ENCODE data around the gene ANKLE2. TPM values are rescaled to one million over a fixed set of nuclear protein-coding genes. Genes with fewer than 3 reads are reported as not detected.

Gene ANKLE2
- polyA plus RNA-seq, 1 donor (not counting 4 experiments of a cell fraction or from before 2014, with no cell fraction given): 109 TPM

DNA sequence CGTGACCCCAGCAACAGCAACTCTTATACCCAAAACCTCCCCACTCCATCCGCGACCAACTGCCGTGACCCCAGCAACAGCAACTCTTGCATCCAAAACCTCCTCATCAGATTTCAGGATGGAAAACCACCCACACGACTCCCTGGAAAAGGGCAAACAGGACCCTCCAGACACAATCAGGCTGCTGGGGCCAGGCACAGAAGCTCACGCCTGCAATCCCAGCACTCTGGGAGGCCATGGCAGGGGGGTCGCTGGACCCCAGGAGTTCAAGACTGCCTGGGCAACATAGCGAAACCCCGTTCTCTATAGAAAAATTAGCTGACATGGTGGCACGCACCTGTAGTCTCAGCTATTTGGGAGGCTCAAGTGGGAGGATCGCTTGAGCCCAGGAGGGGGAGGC, 31.3 kb downstream of the ANKLE2 start:
- Histone ChIP-seq H3K9ac (ENCODE audit: control insufficient read depth, extremely low read depth, insufficient read depth, low read length) (no peak overlapping the region), H3K79me2 (ENCODE audit: control insufficient read depth, insufficient read depth, low read length) (peaks cover 20% of the 10 kb centered on the region), H3K9me1 (ENCODE audit: control insufficient read depth, extremely low read depth, insufficient read depth, low read length) (no peaks in the 10 kb centered on the region), H3K9me3 (ENCODE audit: control insufficient read depth, low read depth, low read length) (no peaks in the 10 kb centered on the region), H3K27ac (ENCODE audit: control insufficient read depth, insufficient read depth, low read length) (no peak overlapping the region), H3K36me3 (ENCODE audit: control insufficient read depth in 2 of 2, extremely low read depth in 1 of 2, insufficient read depth in 2 of 2, low read length in 2 of 2) (peaks cover 50 to 65% of the 10 kb centered on the region in 2 experiments), H3K4me2 (ENCODE audit: control insufficient read depth, extremely low read depth, insufficient read depth, low read depth, low read length) (no peak overlapping the region), H3K27me3 (ENCODE audit: control insufficient read depth, extremely low read depth, insufficient read depth, low read length) (no peaks in the 10 kb centered on the region), H3K4me3 (ENCODE audit: control insufficient read depth in 2 of 3, extremely low read depth in 1 of 3, insufficient read depth in 2 of 3, low read depth in 1 of 3, low read length in 3 of 3) (no peak overlapping the region), H3K4me1 (ENCODE audit: control insufficient read depth, extremely low read depth, insufficient read depth, low read length) (no peaks in the 10 kb centered on the region), H2AFZ (ENCODE audit: control insufficient read depth, low read length) (no peak overlapping the region), H4K20me1 (ENCODE audit: control insufficient read depth, extremely low read depth, insufficient read depth, low read length) (peaks cover 16% of the 10 kb centered on the region)
- dilution Hi-C loops (cut with MboI; ENCODE audit: extremely low pct_ligation_motif_present, low sequenced_read_pairs): no loop called here
- DNase-seq (ENCODE audit: low read depth, low spot score) (no peak), FAIRE-seq (no peak)
- TF ChIP-seq, protein P1, sequence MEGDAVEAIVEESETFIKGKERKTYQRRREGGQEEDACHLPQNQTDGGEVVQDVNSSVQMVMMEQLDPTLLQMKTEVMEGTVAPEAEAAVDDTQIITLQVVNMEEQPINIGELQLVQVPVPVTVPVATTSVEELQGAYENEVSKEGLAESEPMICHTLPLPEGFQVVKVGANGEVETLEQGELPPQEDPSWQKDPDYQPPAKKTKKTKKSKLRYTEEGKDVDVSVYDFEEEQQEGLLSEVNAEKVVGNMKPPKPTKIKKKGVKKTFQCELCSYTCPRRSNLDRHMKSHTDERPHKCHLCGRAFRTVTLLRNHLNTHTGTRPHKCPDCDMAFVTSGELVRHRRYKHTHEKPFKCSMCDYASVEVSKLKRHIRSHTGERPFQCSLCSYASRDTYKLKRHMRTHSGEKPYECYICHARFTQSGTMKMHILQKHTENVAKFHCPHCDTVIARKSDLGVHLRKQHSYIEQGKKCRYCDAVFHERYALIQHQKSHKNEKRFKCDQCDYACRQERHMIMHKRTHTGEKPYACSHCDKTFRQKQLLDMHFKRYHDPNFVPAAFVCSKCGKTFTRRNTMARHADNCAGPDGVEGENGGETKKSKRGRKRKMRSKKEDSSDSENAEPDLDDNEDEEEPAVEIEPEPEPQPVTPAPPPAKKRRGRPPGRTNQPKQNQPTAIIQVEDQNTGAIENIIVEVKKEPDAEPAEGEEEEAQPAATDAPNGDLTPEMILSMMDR (optimal IDR thresholded peaks at IDR 0.05 in 1 of 3, IDR thresholded peaks at IDR 0.05 in 1 of 3, conservative IDR thresholded peaks at IDR 0.05 in 1 of 3; ENCODE audit: extremely low read depth in 1 of 3, insufficient read depth in 2 of 3, low read length in 3 of 3): no peak
- no peak for TF ChIP-seq EZH2 (IDR thresholded peaks at IDR 0.05; ENCODE audit: low read length)

DNA sequence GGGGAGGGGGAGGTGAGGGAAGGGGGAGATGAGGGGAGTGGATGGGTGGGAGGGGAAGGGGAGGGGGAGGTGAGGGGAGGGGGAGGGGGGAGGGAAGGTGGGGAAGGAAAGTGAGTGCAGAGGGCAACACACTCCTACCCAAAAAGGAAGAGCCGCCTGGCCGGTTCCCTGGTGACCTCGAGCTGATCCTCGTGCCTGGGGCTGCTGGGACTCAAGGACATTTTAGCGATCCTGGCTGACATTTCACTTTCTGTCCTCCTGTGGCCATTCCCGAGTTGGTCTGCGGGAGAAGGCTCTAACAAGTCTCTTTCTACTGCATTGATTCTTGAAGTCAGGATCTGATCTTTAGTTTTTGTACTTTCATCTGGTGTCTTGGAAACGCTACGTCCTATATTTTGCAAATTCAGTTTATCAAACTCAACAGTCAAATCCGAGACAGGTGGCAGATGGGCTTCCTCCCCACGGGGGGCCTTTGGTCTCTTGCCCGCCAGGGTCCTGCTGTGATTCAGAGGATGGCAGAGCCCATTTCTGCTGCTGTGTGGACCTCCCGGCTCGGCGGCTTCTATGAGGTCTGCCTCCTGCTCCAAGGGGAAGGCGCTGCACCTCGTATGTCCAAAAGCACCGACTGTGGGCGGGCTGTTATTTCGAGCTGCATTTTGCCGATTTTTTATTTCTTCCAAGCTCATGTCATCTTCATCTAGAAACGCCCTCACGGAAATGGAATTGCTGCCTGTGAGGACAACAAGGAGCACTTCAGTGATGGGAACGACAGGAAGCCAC, 31.9 kb downstream of the ANKLE2 start:
- FAIRE-seq (no peak), DNase-seq (ENCODE audit: low read depth, low spot score) (no peak)
- TF ChIP-seq, protein P1 (optimal IDR thresholded peaks at IDR 0.05 in 1 of 3, IDR thresholded peaks at IDR 0.05 in 1 of 3, conservative IDR thresholded peaks at IDR 0.05 in 1 of 3; ENCODE audit: extremely low read depth in 1 of 3, insufficient read depth in 2 of 3, low read length in 3 of 3): no peak
- TF ChIP-seq EZH2 (IDR thresholded peaks at IDR 0.05; ENCODE audit: low read length): no peak
- Histone ChIP-seq H3K27ac (ENCODE audit: control insufficient read depth, insufficient read depth, low read length) (no peak overlapping the region), H3K9me3 (ENCODE audit: control insufficient read depth, low read depth, low read length) (no peaks in the 10 kb centered on the region), H3K4me3 (ENCODE audit: control insufficient read depth in 2 of 3, extremely low read depth in 1 of 3, insufficient read depth in 2 of 3, low read depth in 1 of 3, low read length in 3 of 3) (no peak overlapping the region), H3K36me3 (ENCODE audit: control insufficient read depth in 2 of 2, extremely low read depth in 1 of 2, insufficient read depth in 2 of 2, low read length in 2 of 2) (peaks cover 49 to 67% of the 10 kb centered on the region in 2 experiments), H2AFZ (ENCODE audit: control insufficient read depth, low read length) (no peak overlapping the region), H3K4me2 (ENCODE audit: control insufficient read depth, extremely low read depth, insufficient read depth, low read depth, low read length) (no peak overlapping the region), H3K27me3 (ENCODE audit: control insufficient read depth, extremely low read depth, insufficient read depth, low read length) (no peaks in the 10 kb centered on the region), H4K20me1 (ENCODE audit: control insufficient read depth, extremely low read depth, insufficient read depth, low read length) (peaks cover 14% of the 10 kb centered on the region), H3K4me1 (ENCODE audit: control insufficient read depth, extremely low read depth, insufficient read depth, low read length) (no peaks in the 10 kb centered on the region), H3K79me2 (ENCODE audit: control insufficient read depth, insufficient read depth, low read length) (peaks cover 26% of the 10 kb centered on the region), H3K9me1 (ENCODE audit: control insufficient read depth, extremely low read depth, insufficient read depth, low read length) (no peaks in the 10 kb centered on the region), H3K9ac (ENCODE audit: control insufficient read depth, extremely low read depth, insufficient read depth, low read length) (no peak overlapping the region)
- dilution Hi-C loops (cut with MboI; ENCODE audit: extremely low pct_ligation_motif_present, low sequenced_read_pairs): no loop called here

Measured in keratinocyte (primary cell).